Measurements from ENCODE around the gene KIFC3. TPM values are rescaled to one million over a fixed set of nuclear protein-coding genes. Genes with fewer than 3 reads are reported as not detected.
A peak's percentile ranks its signal among the peaks of the same experiment; 100 is the strongest.
"Not testable (repeated sequence)": the region's sequence is repeated elsewhere in the genome, so short reads cannot be mapped to it uniquely, and the experiment has no call there.

The KIFC3 gene
- total RNA-seq, 1 donor from 2014 or later, result 46.4 TPM

GRCh38 chr16:57804111-57804837 lies 2.0 kb upstream of the KIFC3 start:
- no peak for DNase-seq (ENCODE audit: low read depth in 2 of 2)

- no peak for DNase-seq (ENCODE audit: low read depth in 2 of 2)
Observed at GRCh38 chr16:57803134-57803990, 1.1 kb upstream of the KIFC3 start.

- peak in 1 of 2 donors; percentile 24 for DNase-seq (ENCODE audit: low read depth in 2 of 2)
Observed at GRCh38 chr16:57801809-57802340, 416 bp downstream of the KIFC3 start.

GRCh38 chr16:57801098-57801808 lies 1.0 kb downstream of the KIFC3 start:
- peak in 1 of 2 donors; percentile 63 for DNase-seq (ENCODE audit: low read depth in 2 of 2)

- DNase-seq (ENCODE audit: low read depth in 2 of 2), result peak in 1 of 2 donors; percentile 19
Observed at GRCh38 chr16:57800200-57801097, 1.8 kb downstream of the KIFC3 start.

- peak in 1 of 2 donors; percentile 23 for DNase-seq (ENCODE audit: low read depth in 2 of 2)
Observed at GRCh38 chr16:57799600-57800199, 2.6 kb downstream of the KIFC3 start.

- DNase-seq (ENCODE audit: low read depth in 2 of 2), result no peak
Observed at GRCh38 chr16:57798953-57799599, 3.2 kb downstream of the KIFC3 start.

GRCh38 chr16:57798267-57798810 lies 4.0 kb downstream of the KIFC3 start:
- no peak for DNase-seq (ENCODE audit: low read depth in 2 of 2)

- no peak for DNase-seq (ENCODE audit: low read depth in 2 of 2)
Observed at GRCh38 chr16:57797526-57798266, 4.6 kb downstream of the KIFC3 start.

GRCh38 chr16:57797216-57797525 lies 5.1 kb downstream of the KIFC3 start:
- no peak for DNase-seq (ENCODE audit: low read depth in 2 of 2)

GRCh38 chr16:57796014-57796413 lies 6.3 kb downstream of the KIFC3 start:
- DNase-seq (ENCODE audit: low read depth in 2 of 2), result not testable (repeated sequence)

- peak; percentile 57 to 60 for DNase-seq (ENCODE audit: low read depth in 2 of 2)
Observed at GRCh38 chr16:57795431-57795878, 6.8 kb downstream of the KIFC3 start.

- no peak for DNase-seq (ENCODE audit: low read depth in 2 of 2)
Observed at GRCh38 chr16:57794849-57795430, 7.4 kb downstream of the KIFC3 start.

- DNase-seq (ENCODE audit: low read depth in 2 of 2), result no peak
Observed at GRCh38 chr16:57791893-57792461, 10.3 kb downstream of the KIFC3 start.

- peak in 1 of 2 donors; percentile 74 for DNase-seq (ENCODE audit: low read depth in 2 of 2)
Observed at GRCh38 chr16:57791195-57791892, 10.9 kb downstream of the KIFC3 start.

GRCh38 chr16:57788951-57789350 lies 13.3 kb downstream of the KIFC3 start:
- DNase-seq (ENCODE audit: low read depth in 2 of 2), result no peak

GRCh38 chr16:57788252-57788841 lies 13.9 kb downstream of the KIFC3 start:
- no peak for DNase-seq (ENCODE audit: low read depth in 2 of 2)
